OCI-LY3 (cell line): Measurements from ENCODE around the gene PTBP3.
"Not testable (repeated sequence)": the region's sequence is repeated elsewhere in the genome, so short reads cannot be mapped to it uniquely, and the experiment has no call there.

Experiments used
- CTCF ChIP-seq: fragments of 200-600, 300-600 bp; sonication (generic); IDR thresholded peaks from 2 replicates; pipeline ENCODE4 v1.5.1; 2014; ENCODE audit warnings: antibody characterized with exemption, low read length, low read depth
- EZH2phosphoT487 ChIP-seq: fragments of 200-600 bp; shearing (Covaris generic); IDR thresholded peaks from 2 replicates; pipeline ENCODE4 v1.6.1; 2018; ENCODE audit warnings: antibody characterized with exemption, mixed run types, low read depth

GRCh38 chr9:112374232-112374631 lies 40.8 kb upstream of the PTBP3 start:
- TF ChIP-seq CTCF, EZH2phosphoT487: not testable (repeated sequence)
